ENCODE measurements around the gene LCAT.

The LCAT gene

GRCh38 chr16:67964477-67965131, 20.7 kb upstream of the LCAT start:
- H3K9me3 ChIP-seq (ENCODE audit: insufficient read depth, low read depth, low read length): no peaks in the 10 kb centered on the region
- no peak overlapping the region for H3K4me2 ChIP-seq (ENCODE audit: low read depth, low read length, poor library complexity, severe bottlenecking)
- no peak overlapping the region for H2AFZ ChIP-seq (ENCODE audit: low read length)
- no peaks in the 10 kb centered on the region for H4K20me1 ChIP-seq (ENCODE audit: insufficient read depth, low read length, poor library complexity, severe bottlenecking)
- no peak overlapping the region for H3K9ac ChIP-seq (ENCODE audit: low read depth, low read length, poor library complexity, severe bottlenecking)
- no peak overlapping the region for H3K4me3 ChIP-seq (ENCODE audit: low read length, poor library complexity, severe bottlenecking)
- TF ChIP-seq EZH2phosphoT487 (IDR thresholded peaks at IDR 0.05; ENCODE audit: borderline replicate concordance) (no peak), CTCF (conservative IDR thresholded peaks at IDR 0.05; ENCODE audit: low read length) (no peak)
- H3K79me2 ChIP-seq (ENCODE audit: insufficient read depth, low read length): no peaks in the 10 kb centered on the region
- no peaks in the 10 kb centered on the region for H3K27me3 ChIP-seq (ENCODE audit: insufficient read depth, low read length, poor library complexity, severe bottlenecking)
- no peaks in the 10 kb centered on the region for H3K9me2 ChIP-seq (replicated peaks; ENCODE audit: low read depth, low read length)
- no peaks in the 10 kb centered on the region for H3F3A ChIP-seq (ENCODE audit: low read depth)
- peaks cover 18% of the 10 kb centered on the region for H3K4me1 ChIP-seq (ENCODE audit: insufficient read depth, low read length, poor library complexity, severe bottlenecking)
- no peaks in the 10 kb centered on the region for H3K36me3 ChIP-seq (ENCODE audit: insufficient read depth, low read length)

GRCh38 chr16:67963662-67964321, 19.9 kb upstream of the LCAT start:
- no peaks in the 10 kb centered on the region for H4K20me1 ChIP-seq (ENCODE audit: insufficient read depth, low read length, poor library complexity, severe bottlenecking)
- peaks cover 15% of the 10 kb centered on the region for H3K4me1 ChIP-seq (ENCODE audit: insufficient read depth, low read length, poor library complexity, severe bottlenecking)
- no peaks in the 10 kb centered on the region for H3K27me3 ChIP-seq (ENCODE audit: insufficient read depth, low read length, poor library complexity, severe bottlenecking)
- no peaks in the 10 kb centered on the region for H3K36me3 ChIP-seq (ENCODE audit: insufficient read depth, low read length)
- H3K9ac ChIP-seq (ENCODE audit: low read depth, low read length, poor library complexity, severe bottlenecking): no peak overlapping the region
- H3K4me3 ChIP-seq (ENCODE audit: low read length, poor library complexity, severe bottlenecking): no peak overlapping the region
- no peaks in the 10 kb centered on the region for H3K79me2 ChIP-seq (ENCODE audit: insufficient read depth, low read length)
- H3F3A ChIP-seq (ENCODE audit: low read depth): no peaks in the 10 kb centered on the region
- no peaks in the 10 kb centered on the region for H3K9me2 ChIP-seq (replicated peaks; ENCODE audit: low read depth, low read length)
- no peak overlapping the region for H2AFZ ChIP-seq (ENCODE audit: low read length)
- TF ChIP-seq CTCF (conservative IDR thresholded peaks at IDR 0.05; ENCODE audit: low read length) (no peak), EZH2phosphoT487 (IDR thresholded peaks at IDR 0.05; ENCODE audit: borderline replicate concordance) (no peak)
- no peaks in the 10 kb centered on the region for H3K9me3 ChIP-seq (ENCODE audit: insufficient read depth, low read depth, low read length)
- H3K4me2 ChIP-seq (ENCODE audit: low read depth, low read length, poor library complexity, severe bottlenecking): no peak overlapping the region

DNA sequence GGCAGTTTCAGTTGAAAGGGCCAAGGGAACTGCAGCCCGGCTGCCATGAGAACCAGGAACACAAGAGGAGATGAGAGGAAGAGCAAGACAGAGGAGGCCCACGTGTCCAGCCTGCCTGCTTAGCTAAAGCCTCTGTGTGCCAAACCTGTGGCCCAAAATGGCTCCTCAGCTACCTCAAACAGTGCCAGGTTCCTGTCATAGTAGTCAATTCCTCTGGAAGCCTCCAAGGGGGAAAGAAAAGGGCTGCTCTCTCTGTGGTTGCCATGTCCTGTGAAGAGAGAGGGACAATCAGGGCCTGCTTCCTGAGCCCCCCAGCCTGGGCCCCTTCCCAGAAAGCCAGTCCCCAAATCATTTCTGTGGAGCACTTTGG, 19.4 kb upstream of the LCAT start:
- H3K9me2 ChIP-seq (replicated peaks; ENCODE audit: low read depth, low read length): no peaks in the 10 kb centered on the region
- H4K20me1 ChIP-seq (ENCODE audit: insufficient read depth, low read length, poor library complexity, severe bottlenecking): no peaks in the 10 kb centered on the region
- no peaks in the 10 kb centered on the region for H3K9me3 ChIP-seq (ENCODE audit: insufficient read depth, low read depth, low read length)
- H3K4me1 ChIP-seq (ENCODE audit: insufficient read depth, low read length, poor library complexity, severe bottlenecking): peaks cover 12% of the 10 kb centered on the region
- no peak overlapping the region for H3K4me2 ChIP-seq (ENCODE audit: low read depth, low read length, poor library complexity, severe bottlenecking)
- no peak overlapping the region for H3K9ac ChIP-seq (ENCODE audit: low read depth, low read length, poor library complexity, severe bottlenecking)
- no peaks in the 10 kb centered on the region for H3K27me3 ChIP-seq (ENCODE audit: insufficient read depth, low read length, poor library complexity, severe bottlenecking)
- H3K4me3 ChIP-seq (ENCODE audit: low read length, poor library complexity, severe bottlenecking): no peak overlapping the region
- H3F3A ChIP-seq (ENCODE audit: low read depth): no peaks in the 10 kb centered on the region
- no peaks in the 10 kb centered on the region for H3K79me2 ChIP-seq (ENCODE audit: insufficient read depth, low read length)
- no peak overlapping the region for H2AFZ ChIP-seq (ENCODE audit: low read length)
- TF ChIP-seq EZH2phosphoT487 (IDR thresholded peaks at IDR 0.05; ENCODE audit: borderline replicate concordance): no peak
- no peak for TF ChIP-seq CTCF (conservative IDR thresholded peaks at IDR 0.05; ENCODE audit: low read length)
- no peaks in the 10 kb centered on the region for H3K36me3 ChIP-seq (ENCODE audit: insufficient read depth, low read length)

Measured in Loucy (cell line).